HepG2 (cell line): ENCODE results near the gene SSH3. TPM values are rescaled to one million over a fixed set of nuclear protein-coding genes. Genes with fewer than 3 reads are reported as not detected.

Source experiments
- BHLHE40 ChIP-seq: IDR thresholded peaks from 2 replicates; pipeline ENCODE4 v1.6.1; 2011; ENCODE audit warnings: low read length, improper control_type of control experiment
- DRAP1 ChIP-seq: IDR thresholded peaks from 2 replicates; pipeline ENCODE4 v1.6.1; 2016; ENCODE audit warnings: missing genetic modification reagents, missing compliant biosample characterization
- FOXM1 ChIP-seq: sonication (generic); formaldehyde crosslinking; IDR thresholded peaks from 2 replicates; pipeline ENCODE4 v1.5.0; 2020; ENCODE audit warnings: missing genetic modification reagents
- HNRNPK ChIP-seq: fragments of 200-400 bp; formaldehyde crosslinking; IDR thresholded peaks from 2 replicates; pipeline ENCODE4 v1.6.1; 2018; ENCODE audit warnings: low read length, low read depth, moderate library complexity, mild to moderate bottlenecking; ENCODE audit not compliant: poor library complexity, severe bottlenecking
- KIAA2018 ChIP-seq: sonication (generic); formaldehyde crosslinking; IDR thresholded peaks from 2 replicates; pipeline ENCODE4 v1.5.0; 2020; ENCODE audit warnings: mild to moderate bottlenecking, missing genetic modification reagents, borderline replicate concordance
- MED1 ChIP-seq: sonication (generic); formaldehyde crosslinking; IDR thresholded peaks from 2 replicates; pipeline ENCODE4 v1.4.0; 2020; ENCODE audit warnings: missing genetic modification reagents
- MIER2 ChIP-seq: IDR thresholded peaks from 2 replicates; pipeline ENCODE4 v1.6.1; 2016; ENCODE audit warnings: missing biosample characterization, missing genetic modification reagents
- NKX3-1 ChIP-seq: sonication (generic); formaldehyde crosslinking; IDR thresholded peaks from 2 replicates; pipeline ENCODE4 v1.5.0; 2020; ENCODE audit warnings: missing genetic modification reagents
- RBM39 ChIP-seq: fragments of 200-400 bp; formaldehyde crosslinking; IDR thresholded peaks from one replicate; pipeline ENCODE4 v1.6.1; 2018; ENCODE audit warnings: antibody characterized with exemption, mild to moderate bottlenecking, low read depth, low read length; ENCODE audit not compliant: poor library complexity, severe bottlenecking
- RFX1 ChIP-seq: fragments of 450-650 bp; IDR thresholded peaks from 2 replicates; pipeline ENCODE4 v1.6.1; 2017
- SETDB1 ChIP-seq: sonication (generic); formaldehyde crosslinking; IDR thresholded peaks from 2 replicates; pipeline ENCODE4 v1.5.1; 2020; ENCODE audit warnings: missing genetic modification reagents, mild to moderate bottlenecking, borderline replicate concordance
- STAG1 ChIP-seq: sonication (generic); formaldehyde crosslinking; IDR thresholded peaks from 2 replicates; pipeline ENCODE4 v1.4.0; 2020; ENCODE audit warnings: missing genetic modification reagents
- TBX3 ChIP-seq: fragments of 450-650 bp; IDR thresholded peaks from 2 replicates; pipeline ENCODE4 v1.6.1; 2017; ENCODE audit warnings: antibody characterized with exemption, mild to moderate bottlenecking, inconsistent platforms, borderline replicate concordance
- ZBTB21 ChIP-seq: sonication (generic); formaldehyde crosslinking; IDR thresholded peaks from 2 replicates; pipeline ENCODE4 v1.4.0; 2020; ENCODE audit warnings: missing genetic modification reagents
- ZFP37 ChIP-seq: sonication (generic); formaldehyde crosslinking; IDR thresholded peaks from 2 replicates; pipeline ENCODE4 v1.4.0; 2020; ENCODE audit warnings: missing genetic modification reagents, borderline replicate concordance
- ZFP90 ChIP-seq: sonication (generic); formaldehyde crosslinking; IDR thresholded peaks from 2 replicates; pipeline ENCODE4 v1.8.0; 2022; ENCODE audit warnings: missing genetic modification reagents, mild to moderate bottlenecking, inconsistent platforms, borderline replicate concordance
- ZNF121 ChIP-seq: sonication (generic); formaldehyde crosslinking; IDR thresholded peaks from 2 replicates; pipeline ENCODE4 v1.5.0; 2020; ENCODE audit warnings: mild to moderate bottlenecking, missing genetic modification reagents
- ZNF253 ChIP-seq: sonication (generic); formaldehyde crosslinking; IDR thresholded peaks from 2 replicates; pipeline ENCODE4 v1.8.0; 2022; ENCODE audit warnings: mild to moderate bottlenecking, missing genetic modification reagents, borderline replicate concordance
- ZNF891 ChIP-seq: sonication (generic); formaldehyde crosslinking; IDR thresholded peaks from 2 replicates; pipeline ENCODE4 v1.5.0; 2020; ENCODE audit warnings: mild to moderate bottlenecking, missing genetic modification reagents
- ZSCAN5A ChIP-seq: sonication (generic); formaldehyde crosslinking; IDR thresholded peaks from 2 replicates; pipeline ENCODE4 v1.8.0; 2022; ENCODE audit warnings: mild to moderate bottlenecking, missing genetic modification reagents, borderline replicate concordance
- polyA plus RNA-seq, 8 experiments: library from polyadenylated mRNA; depleted of rRNA in 3 of 8; stranded (reverse) in 7 of 8; unstranded in 1 of 8; fragments of >200 nt; fragmentation: Illumina TruSeq in 4 of 8; extraction: Trizol in 4 of 8; gene quantifications; 2 replicates each; pipeline versions ENCODE4 v1.2.1 to v1.2.3, GENCODE V29; 2011 to 2016; ENCODE audit warnings: low read depth in 4 of 8, missing spikeins in 1 of 8, mixed read lengths in 1 of 8; ENCODE audit not compliant: insufficient read depth in 1 of 8
- total RNA-seq, 5 experiments: library from RNA; depleted of rRNA; stranded (reverse); fragments of >200 nt; fragmentation: Illumina TruSeq; extraction: Trizol; gene quantifications; 2 replicates each; pipeline ENCODE4 v1.2.3, GENCODE V29; 2016; ENCODE audit warnings: low read depth in 1 of 5
- TF ChIP-seq, protein P1 (sequence below): sonication (generic); formaldehyde crosslinking; IDR thresholded peaks from 2 replicates; pipeline ENCODE4 v1.4.0; 2020; ENCODE audit warnings: missing genetic modification reagents

Gene SSH3
- total and polyA plus RNA-seq, 2 of the 13 experiments (the other 11 are each of a cell fraction or from before 2014, with no cell fraction given) = 12.4 to 18.8 TPM

- TF ChIP-seq ZBTB21 (CRISPR knock-in tag) (no peak), STAG1 (CRISPR knock-in tag) (no peak), ZNF121 (CRISPR knock-in tag) (no peak), BHLHE40 (no peak), SETDB1 (CRISPR knock-in tag) (no peak), FOXM1 (CRISPR knock-in tag) (no peak), ZSCAN5A (CRISPR knock-in tag) (no peak), NKX3-1 (no peak), KIAA2018 (CRISPR knock-in tag) (no peak), TBX3 (no peak), MIER2 (no peak), ZFP90 (CRISPR knock-in tag) (no peak), ZFP37 (no peak), DRAP1 (CRISPR knock-in tag) (no peak; the same call in 1 of the 2 replicates), RFX1 (no peak), ZNF891 (no peak), MED1 (CRISPR knock-in tag) (peak; percentile 34), ZNF253 (CRISPR knock-in tag) (no peak), RBM39 (no peak), HNRNPK (peak; percentile 34)
- TF ChIP-seq, protein P1, sequence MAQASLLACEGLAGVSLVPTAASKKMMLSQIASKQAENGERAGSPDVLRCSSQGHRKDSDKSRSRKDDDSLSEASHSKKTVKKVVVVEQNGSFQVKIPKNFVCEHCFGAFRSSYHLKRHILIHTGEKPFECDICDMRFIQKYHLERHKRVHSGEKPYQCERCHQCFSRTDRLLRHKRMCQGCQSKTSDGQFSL (CRISPR knock-in tag) = no peak
Observed at GRCh38 chr11:67303132-67303834, at the start of gene SSH3 (continued).
